Hepatocyte (in vitro differentiated cells): Measurements from ENCODE around the gene RUNDC1.

Experiments
- CTCF ChIP-seq: fragments of 200-600 bp; sonication (generic); IDR thresholded peaks from 2 replicates; pipeline ENCODE4 v1.5.1; 2016; ENCODE audit warnings: antibody characterized with exemption, mild to moderate bottlenecking; ENCODE audit not compliant: poor library complexity
- EZH2phosphoT487 ChIP-seq: fragments of 200-600 bp; sonication (generic); IDR thresholded peaks from one replicate; pipeline ENCODE4 v1.6.1; 2018; ENCODE audit warnings: antibody characterized with exemption, mild to moderate bottlenecking, low read depth, moderate library complexity; ENCODE audit not compliant: unreplicated experiment, severe bottlenecking

- no peak for TF ChIP-seq CTCF
- TF ChIP-seq EZH2phosphoT487, result no peak
Measured at GRCh38 chr17:42964161-42964932, 16.0 kb upstream of the RUNDC1 start, which contains the start of gene AARSD1.
